HG03159 (cell line): ENCODE results near the gene ZNF135.

Experiments
- ATAC-seq: cut with Tn5 transposase; IDR thresholded peaks from one replicate; pipeline ENCODE4 v1.9.1; 2021; ENCODE audit warnings: mild to moderate bottlenecking, moderate library complexity; ENCODE audit not compliant: unreplicated experiment

Gene ZNF135

DNA sequence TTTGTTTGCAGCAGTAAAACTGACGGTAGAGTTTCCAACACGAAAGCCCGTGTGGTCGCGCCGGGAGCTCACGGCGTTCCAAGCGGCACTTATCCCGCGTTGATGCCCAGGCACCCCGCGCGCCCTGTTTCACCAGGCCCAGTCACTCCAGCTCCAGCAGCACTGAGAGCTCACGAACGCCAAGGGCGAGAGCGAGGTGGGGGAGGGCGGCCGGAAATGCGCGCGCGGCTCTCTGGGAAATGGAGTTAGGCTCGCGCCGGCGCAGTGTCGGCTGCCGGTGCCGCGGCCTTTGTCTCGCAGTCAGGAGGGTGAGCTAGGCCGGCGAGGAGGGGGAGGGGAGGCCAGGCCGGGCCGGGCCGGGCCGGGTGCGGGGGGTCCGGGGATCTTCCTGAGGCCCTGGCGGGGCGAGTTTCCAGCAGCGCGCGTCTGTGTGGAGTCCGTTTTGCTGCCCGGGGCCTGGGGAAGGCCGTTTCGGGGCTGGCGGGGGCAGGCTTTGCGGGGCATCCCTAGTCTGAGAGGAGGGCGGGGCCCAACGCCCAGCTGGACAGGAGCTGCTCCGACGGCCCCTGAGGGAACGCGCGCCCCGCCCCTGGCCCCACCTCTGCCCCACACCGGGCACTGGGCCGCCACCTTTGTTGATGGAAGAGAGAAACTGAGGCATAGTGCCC is at the start of gene ZNF135:
ZNF135 (plus strand) TSS at position 280 of the 668 bp plus-strand sequence. CDS start 721 bp downstream, outside the sequence.
- no peak for ATAC-seq

DNA sequence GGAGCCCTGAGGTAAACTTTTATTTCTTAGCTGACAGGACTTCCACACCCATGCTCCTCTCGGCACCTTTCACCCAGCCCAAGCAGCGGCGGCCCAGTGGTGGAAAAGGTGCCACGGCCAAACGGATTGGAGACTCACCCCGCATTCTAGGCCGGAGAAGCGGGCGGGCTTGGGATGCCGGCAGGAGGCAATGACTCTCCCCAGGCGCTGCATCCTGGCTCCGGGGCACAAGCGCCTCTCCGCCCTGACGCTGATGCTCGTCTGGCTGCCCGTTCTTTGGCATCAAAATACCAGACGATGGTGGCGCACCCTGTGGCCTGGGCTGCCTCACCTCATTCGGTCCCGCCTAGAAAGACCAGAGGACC is 49.8 kb upstream of the ZNF135 start:
- no peak for ATAC-seq

DNA sequence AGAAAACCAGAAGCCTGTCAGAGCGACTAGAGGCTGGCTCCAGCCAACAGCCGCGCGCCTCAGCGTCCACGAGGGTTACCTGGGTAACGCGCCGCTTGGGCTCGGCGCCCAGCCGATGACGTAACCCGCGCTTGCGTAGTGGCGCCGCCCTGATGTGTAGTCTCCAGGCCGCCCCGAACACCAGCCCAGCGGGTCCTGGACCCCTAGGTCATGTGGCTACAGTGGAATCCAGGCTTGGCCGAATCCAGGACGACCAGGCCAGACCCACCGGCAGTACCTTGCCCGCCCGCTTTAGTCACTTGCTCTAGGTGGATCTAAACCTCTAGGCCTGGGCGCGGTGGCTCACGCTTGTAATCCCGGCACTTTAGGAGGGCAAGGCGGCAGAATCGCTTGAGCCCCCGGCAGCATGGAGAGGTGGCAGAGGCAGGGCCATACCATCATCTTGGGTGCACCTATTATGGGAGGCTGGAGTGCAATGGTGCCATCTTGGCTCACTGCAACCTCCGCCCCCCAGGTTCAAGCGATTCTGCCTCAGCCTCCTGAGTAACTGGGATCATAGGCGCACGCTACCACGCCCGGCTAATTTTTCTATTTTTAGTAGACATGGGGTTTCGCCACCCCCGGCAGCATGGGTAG is 49.3 kb upstream of the ZNF135 start:
- ATAC-seq = peak; percentile 90

DNA sequence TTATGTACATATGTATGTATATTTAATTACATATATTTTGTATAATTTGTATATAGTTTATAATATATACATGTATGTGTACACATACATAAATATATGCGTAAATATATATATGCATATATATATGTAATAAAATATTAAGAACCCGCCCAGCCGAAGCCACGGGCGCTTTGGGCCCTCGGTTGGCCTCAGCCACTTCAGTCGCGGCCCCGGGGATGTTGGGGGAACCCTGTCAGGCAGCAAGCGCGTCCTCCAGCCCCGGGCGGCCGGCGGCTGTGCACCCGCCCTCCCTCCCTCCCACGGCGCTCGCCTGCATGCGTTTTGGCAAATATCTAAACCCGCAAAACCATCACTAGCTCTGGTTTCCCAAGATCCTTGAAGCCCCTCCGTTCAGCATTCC is 48.6 kb upstream of the ZNF135 start:
- ATAC-seq = no peak

DNA sequence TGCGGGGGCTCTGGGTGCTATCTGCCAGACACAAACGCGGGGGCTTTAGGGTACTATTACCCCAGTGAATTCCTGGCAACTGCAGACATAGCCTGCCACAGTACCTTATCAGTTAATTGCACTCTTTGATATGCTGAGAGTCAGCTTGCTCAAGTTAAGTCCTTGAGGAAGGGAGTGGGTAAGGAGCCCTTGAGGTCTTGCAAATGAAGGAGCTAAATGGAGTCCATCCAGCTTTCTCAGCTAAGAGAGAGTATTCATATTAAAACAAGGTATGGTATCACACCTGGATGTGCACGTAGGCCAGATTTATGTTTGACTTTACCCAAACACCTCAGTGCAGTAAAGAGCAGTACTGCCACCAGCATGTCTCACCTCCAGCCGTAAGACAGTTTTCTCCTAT is 44.9 kb upstream of the ZNF135 start:
- no peak for ATAC-seq

DNA sequence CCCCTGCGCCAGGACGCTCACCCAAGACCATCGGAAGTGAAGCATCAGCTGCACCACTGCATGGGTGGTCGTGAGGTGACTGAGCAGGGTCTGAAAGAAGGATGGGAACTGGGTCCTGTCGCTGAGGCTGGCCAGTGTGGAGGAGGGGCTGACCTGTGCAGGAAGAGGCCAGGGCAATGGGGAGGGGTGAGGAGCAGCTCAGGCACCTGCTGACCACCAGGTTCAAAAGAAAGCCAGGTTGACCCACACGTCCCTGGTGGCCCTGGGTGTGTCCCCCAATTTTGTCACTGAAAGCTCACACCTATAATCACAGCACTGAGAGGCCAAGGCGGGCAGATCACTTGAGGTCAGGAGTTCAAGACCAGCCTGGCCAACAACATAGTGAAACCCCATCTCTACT is 39.0 kb upstream of the ZNF135 start:
- ATAC-seq = no peak

DNA sequence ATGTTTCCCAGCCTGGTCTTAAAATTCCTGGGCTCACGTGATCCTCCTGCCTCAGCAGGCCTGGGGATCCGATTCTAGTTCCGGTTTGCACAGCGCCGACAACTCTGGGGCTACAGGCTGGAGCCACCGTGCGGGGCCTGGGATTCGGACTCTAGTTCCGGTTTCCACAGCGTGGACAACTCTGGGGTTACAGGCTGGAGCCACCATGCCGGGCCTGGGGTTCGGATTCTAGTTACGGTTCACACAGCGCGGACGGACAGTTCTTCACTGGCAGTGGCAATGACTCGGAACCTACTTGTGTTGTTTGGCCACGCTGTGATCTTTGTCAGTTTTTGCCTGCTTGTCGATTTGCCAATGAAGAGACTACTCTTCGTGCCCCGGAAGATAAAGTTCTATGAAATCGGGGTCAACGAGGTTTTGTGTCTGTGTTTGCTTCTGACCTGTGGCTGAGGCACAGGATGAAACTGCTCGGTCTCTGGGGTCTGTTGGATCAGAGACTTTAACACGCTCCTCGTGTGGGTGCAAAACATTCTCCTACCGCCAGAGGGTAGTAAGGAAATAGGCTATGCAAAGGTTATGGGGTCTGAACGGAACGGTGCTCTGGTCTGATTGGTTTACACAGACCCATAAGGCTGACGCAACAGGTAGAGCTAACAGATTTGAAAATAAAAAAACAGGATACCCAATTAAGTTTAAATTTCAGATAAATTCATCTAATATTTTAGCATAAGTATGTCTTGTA is 37.4 kb upstream of the ZNF135 start:
- no peak for ATAC-seq

DNA sequence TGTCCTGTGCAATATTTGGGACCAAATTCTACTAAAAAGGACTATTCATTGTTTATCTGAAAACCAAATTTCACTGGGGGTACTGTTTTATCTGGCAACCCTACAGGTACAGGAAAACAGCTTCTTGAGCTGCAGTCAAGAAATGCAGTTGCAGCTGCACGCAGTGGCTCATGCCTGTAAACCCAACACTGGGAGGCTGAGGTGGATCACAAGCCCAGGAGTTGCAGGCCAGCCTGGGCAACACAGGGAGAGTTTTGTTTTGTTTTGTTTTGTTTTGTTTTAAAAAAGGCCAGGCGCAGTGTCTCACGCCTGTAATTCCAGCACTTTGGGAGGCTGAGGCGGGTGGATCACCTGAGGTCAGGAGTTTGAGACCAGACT is 36.8 kb upstream of the ZNF135 start:
- ATAC-seq = no peak

DNA sequence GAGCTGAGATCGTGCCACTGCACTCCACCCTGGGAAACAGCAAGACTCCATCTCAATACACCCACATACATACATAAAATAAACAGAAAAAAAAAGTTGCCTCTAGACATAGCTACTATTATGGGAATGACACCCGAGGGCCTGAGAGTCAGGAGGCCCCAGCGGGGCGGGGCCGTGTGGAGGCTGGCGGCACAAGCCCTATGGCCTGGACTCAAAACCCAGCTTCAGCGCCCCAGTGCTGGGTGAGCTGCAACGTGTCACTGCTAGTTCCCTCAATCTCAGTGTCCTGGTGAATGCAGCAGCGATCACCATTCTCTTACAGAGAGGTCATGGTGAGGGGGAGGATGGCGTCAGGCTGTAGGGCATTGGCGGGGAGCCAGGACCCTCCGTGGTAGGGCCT is 34.4 kb upstream of the ZNF135 start:
- no peak for ATAC-seq

DNA sequence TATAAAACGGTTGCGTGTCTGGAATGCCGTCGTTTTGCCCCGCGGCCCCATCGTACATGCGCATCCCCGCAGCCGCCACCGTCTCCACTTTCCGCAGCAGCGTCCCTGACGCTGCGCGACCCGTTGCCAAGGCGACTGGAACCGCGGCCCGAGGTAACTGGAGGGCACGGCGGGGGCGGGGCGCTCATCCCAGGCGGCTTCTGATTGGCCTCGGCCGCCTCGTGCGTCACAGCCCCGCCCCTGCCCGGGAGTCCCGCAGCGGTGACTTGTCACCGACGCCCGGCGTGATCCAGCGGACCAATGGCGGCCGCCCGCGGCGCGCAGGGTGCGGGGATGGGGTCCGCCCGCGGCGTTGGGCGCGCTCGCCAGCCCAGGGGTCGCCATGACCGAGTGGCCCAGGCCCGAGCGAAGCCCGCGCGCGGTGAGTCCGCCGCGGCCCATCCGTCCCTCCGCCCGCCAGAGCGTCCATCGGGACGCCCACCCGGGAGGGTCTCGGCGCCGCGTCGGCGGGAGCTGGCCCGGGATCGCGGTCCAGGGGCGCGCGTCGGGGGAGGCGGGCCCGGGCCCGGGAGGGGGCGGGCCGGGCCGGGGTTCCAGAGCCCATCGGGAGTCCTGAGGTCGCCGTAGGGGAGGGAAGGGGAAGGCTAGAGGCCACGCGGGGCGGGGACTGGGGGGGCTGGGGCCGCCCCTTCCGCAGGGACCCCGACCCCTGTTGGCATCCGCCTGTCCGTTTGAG is 25.2 kb upstream of the ZNF135 start, which contains the start of gene ZSCAN1:
ZSCAN1 (plus strand) TSS at position 285 of the 736 bp plus-strand sequence. CDS start 3,812 bp downstream, outside the sequence.
- ATAC-seq = no peak

DNA sequence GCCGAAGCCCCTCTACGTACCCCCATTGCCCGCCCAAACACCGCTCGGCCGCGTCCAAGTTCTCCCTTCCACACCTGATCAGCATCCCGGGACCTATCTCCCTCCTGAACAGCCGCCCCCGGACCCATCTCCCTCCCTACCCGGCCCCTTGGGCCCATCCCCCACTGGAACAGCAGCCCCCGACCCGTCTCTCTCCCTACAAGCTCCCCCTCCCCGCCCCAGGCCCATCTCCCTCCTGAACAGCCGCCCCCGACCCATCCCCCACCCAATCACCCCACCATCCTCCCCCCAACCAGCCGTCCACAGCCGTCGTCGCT is 24.6 kb upstream of the ZNF135 start:
- ATAC-seq = no peak

DNA sequence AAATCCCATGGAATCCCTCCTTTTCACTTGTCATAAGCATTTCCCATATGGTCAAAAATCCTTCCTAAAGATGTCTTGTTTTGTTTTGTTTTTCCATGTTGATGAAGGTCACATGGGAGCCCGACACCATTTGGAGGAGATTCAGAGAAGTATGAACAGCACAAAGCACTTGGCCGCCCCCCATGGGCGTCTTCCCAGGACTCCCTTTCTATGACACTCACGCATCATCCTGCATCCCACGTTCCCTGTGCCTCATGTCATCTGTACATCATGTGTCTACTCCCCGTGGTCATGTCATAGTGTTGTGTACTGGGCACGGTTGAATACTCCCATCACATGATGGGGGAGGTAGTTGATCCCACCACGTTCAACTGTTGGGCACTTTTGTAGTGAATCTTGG is 23.2 kb upstream of the ZNF135 start:
- no peak for ATAC-seq

DNA sequence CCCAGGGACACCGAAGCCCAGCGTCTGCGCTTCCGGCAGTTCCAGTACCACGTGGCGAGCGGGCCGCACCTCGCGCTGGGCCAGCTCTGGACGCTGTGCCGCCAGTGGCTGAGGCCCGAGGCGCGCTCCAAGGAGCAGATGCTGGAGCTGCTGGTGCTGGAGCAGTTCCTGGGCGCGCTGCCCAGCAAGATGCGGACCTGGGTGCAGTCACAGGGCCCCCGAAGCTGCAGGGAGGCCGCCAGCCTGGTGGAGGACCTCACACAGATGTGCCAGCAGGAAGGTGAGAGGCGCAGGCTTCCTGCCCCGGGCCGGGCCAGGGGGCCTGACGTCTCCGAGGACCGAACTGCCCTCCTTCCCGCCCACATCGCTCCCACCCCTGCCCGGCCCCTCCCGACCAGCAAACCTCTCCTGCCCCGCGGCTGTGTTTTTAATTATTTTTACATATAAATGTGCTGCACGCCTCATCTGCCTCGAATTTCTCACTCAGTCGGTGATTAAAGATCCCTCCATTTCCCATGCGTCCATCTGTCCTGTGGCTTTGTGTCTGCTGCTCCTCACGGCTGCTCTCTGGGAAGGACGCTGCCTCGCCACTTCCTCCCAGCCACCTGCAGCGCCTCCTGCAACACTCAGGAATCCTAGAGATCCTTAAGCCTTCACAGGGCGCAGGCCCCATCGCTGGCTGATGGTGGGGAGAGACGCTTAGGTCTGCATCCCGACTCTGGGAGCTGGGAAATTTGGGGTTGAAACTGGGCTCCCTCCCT is 21.0 kb upstream of the ZNF135 start:
- ATAC-seq = no peak

DNA sequence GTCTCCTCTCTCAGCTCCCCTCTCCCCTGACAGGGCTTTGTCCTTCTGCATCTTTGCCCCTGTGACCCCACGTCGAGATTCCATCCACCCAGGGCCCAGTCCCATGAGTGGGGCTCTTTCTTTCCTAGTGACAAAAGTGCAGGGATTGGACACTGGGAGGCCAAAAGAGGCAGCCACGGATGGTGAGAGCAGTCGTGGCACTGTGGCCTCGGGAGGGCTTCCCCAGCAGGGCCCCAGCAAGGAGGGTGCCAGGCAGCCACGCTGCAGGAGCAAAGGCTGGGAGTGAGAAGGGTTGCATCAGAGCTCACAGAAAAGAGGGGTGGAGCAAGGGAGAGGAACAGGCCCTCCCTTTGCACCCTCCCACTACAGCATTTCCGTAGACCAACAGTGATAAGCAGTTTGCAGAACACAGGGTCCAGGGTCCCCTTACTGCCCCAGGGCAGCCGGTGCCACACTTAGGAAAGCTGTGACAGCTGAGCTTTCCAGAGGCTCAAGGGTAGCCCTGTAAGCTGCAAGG is 20.3 kb upstream of the ZNF135 start:
- ATAC-seq = no peak

DNA sequence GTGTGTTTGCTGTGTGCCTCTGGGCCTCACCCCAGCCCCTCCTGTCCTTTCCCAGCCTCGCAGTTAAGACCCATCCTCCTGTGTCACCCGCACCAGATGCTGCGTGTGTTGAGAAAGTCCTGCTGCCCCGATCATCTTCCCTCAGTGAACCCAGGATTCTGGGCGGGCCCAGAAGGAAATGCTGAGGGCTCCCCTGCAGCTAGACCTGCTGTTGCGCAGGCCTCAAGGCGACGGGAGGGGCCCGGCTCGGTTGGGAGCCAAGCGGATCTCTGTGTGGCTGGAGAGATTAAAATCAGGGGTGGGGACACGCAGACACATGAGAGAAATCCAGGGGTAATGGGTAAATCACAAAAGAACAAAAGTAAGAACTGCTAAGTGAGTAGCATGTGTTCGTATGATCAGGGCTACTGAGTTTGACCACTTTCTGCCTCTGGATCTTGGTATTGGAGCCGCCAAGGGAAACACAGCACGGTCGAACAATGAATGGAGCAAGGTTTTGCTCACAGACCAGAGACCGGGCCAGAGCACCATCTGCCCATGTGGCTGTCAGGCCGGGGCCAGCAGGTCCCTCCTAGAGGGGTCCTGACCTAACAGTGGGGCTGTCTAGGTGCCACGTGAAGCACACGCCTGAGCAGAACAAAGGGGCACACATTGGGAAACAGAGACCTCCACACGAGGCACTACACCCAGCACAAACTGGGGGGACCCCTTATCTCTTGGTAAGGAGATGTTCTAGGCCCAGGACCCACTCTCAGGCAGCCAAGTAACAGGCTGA is 18.1 kb upstream of the ZNF135 start:
- ATAC-seq = no peak

DNA sequence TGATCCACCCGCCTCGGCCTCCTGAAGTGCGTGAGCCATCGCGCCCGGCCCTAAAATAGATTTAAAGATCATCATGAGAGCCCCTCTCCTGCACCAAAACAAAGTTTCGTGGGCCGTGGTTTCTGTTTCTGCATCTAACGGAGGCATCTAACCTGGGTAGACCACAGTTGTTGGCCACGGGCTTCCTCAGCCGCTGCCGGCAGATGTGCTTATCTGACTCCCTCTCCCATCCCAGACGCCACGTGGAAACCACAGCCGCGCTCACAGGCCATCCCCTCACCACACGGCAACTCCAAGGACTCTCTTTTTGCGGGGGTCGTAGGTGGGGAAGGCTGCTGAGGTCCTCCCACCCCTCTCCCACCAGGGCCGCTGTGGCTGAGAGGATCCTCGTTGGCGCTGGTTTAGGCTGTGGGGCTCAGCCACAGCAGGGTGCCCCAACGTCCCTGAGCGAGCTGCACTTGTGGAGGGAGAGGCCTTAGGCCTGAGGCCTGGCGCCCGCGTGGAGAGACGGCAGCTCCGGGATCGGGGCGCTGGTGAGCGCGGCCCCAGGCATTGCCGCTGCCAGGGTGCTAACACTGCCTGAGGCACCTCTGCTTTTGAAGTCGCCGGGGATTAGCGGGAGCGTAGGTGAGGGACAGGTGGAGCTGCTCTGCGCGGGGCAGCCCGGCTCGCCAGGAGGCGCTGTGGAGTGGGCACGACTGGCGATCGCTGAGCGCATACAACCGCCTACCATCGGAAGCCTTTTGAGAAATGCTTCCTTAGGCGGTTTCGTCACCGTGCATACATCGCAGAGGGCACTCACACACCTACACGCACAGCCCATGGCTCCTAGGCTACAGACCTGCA is 16.4 kb upstream of the ZNF135 start:
- ATAC-seq = no peak

DNA sequence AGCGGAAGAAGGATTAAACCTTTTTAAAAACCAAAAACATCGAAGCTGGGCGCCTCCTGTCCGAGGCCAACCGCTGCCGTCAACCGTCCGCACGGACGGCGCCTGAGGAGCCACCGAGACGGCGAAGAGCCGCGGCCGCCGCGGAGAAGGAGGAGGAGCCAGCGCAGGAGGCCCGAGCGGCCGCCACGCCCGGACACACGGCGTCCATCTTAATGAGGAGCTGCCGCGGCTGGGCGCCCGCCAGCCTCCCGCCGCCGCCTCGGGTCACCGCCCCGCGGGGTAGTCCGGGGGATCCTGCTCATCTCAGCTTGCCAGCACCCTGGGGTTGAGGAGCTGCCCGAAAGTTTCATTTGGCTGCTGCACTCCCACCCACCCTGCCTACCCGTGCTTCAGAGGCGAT is 14.7 kb upstream of the ZNF135 start:
- ATAC-seq = no peak

DNA sequence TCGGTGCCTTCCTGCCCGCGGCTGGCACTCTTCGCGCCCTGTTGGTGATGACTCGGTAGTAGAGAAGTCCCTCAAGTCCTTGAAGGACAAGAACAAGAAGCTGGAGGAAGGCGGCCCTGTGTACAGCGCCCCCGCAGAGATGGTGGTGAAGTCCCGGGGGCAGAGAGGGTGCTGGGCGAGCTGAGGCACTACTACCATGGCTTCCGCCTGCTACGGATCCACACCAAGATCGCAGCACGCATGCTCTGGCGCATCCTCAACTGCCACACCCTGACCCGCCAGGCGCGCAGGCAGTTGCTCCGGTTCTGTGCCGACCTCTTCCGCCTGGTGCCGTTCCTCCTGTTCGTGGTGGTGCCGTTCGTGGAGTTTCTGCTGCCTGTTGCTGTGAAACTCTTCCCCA is 14.2 kb upstream of the ZNF135 start:
- no peak for ATAC-seq
